ENCODE data around the gene KBTBD3. TPM values are rescaled to one million over a fixed set of nuclear protein-coding genes. Genes with fewer than 3 reads are reported as not detected.

The KBTBD3 gene
- total RNA-seq, 2 experiments from 2014 or later, result 5.7 to 8.1 TPM

- H3K9me3 Mint-ChIP-seq, result no peaks in the 10 kb centered on the region
- H3K9me3 ChIP-seq (ENCODE audit: control insufficient read depth in 1 of 2, insufficient read depth in 1 of 2, low read length in 2 of 2), result no peaks in the 10 kb centered on the region
- H3K27ac ChIP-seq (ENCODE audit: low read depth in 1 of 2, low read length in 2 of 2), result no peak overlapping the region
- no peak for ATAC-seq (ENCODE audit: poor library complexity)
- TF ChIP-seq CTCF (IDR thresholded peaks at IDR 0.05), result no peak
- DNase-seq, result no peak
- CTCF ChIA-PET, result no interaction called here
- POLR2A ChIA-PET, result no interaction called here
- H3K27me3 Mint-ChIP-seq, result no peaks in the 10 kb centered on the region
- peaks cover 10% of the 10 kb centered on the region for H3K4me1 Mint-ChIP-seq (ENCODE audit: low read depth)
- no peak overlapping the region for H3K4me3 Mint-ChIP-seq
- H3K4me1 ChIP-seq (ENCODE audit: insufficient read depth, low read length), result no peaks in the 10 kb centered on the region
- no peak overlapping the region for H3K4me3 ChIP-seq (ENCODE audit: low read length)
- intact Hi-C loops (cut with DNase I, micrococcal nuclease), result no loop called here
- peaks cover 8% of the 10 kb centered on the region for H3K36me3 ChIP-seq (ENCODE audit: insufficient read depth, low read length)
- H3K27me3 ChIP-seq (ENCODE audit: control insufficient read depth in 1 of 2, insufficient read depth in 2 of 2, low read length in 2 of 2), result no peaks in the 10 kb centered on the region
- no peak overlapping the region for H3K27ac Mint-ChIP-seq
- H3K36me3 Mint-ChIP-seq (ENCODE audit: low read depth), result peaks cover 23% of the 10 kb centered on the region
These were observed 14.1 kb downstream of the KBTBD3 start for GRCh38 chr11:106063009-106063408.

- CTCF ChIA-PET, result interaction anchor here (0.9 kb wide), 1 partner anchor 9 kb away, joined by 3 read pairs; no protein-coding TSS in a partner anchor
- ATAC-seq (ENCODE audit: poor library complexity), result no peak
- intact Hi-C loops (cut with DNase I, micrococcal nuclease), result no loop called here
These were observed 14.9 kb downstream of the KBTBD3 start for GRCh38 chr11:106061954-106062949.

GRCh38 chr11:106061249-106061784 lies 15.8 kb downstream of the KBTBD3 start:
- no peaks in the 10 kb centered on the region for H3K27me3 Mint-ChIP-seq
- H3K4me3 Mint-ChIP-seq, result no peak overlapping the region
- DNase-seq, result no peak
- no peak for ATAC-seq (ENCODE audit: poor library complexity)
- no peaks in the 10 kb centered on the region for H3K4me1 ChIP-seq (ENCODE audit: insufficient read depth, low read length)
- TF ChIP-seq CTCF (IDR thresholded peaks at IDR 0.05), result no peak
- H3K36me3 Mint-ChIP-seq (ENCODE audit: low read depth), result peaks cover 28% of the 10 kb centered on the region
- no peak overlapping the region for H3K27ac ChIP-seq (ENCODE audit: low read depth in 1 of 2, low read length in 2 of 2)
- H3K4me1 Mint-ChIP-seq (ENCODE audit: low read depth), result peaks cover 10% of the 10 kb centered on the region
- ChIA-PET CTCF (no interaction called here), POLR2A (no interaction called here)
- no peak overlapping the region for H3K27ac Mint-ChIP-seq
- no peaks in the 10 kb centered on the region for H3K9me3 Mint-ChIP-seq
- no peaks in the 10 kb centered on the region for H3K27me3 ChIP-seq (ENCODE audit: control insufficient read depth in 1 of 2, insufficient read depth in 2 of 2, low read length in 2 of 2)
- no peak overlapping the region for H3K4me3 ChIP-seq (ENCODE audit: low read length)
- peaks cover 8% of the 10 kb centered on the region for H3K36me3 ChIP-seq (ENCODE audit: insufficient read depth, low read length)
- intact Hi-C loops (cut with DNase I, micrococcal nuclease), result no loop called here
- no peaks in the 10 kb centered on the region for H3K9me3 ChIP-seq (ENCODE audit: control insufficient read depth in 1 of 2, insufficient read depth in 1 of 2, low read length in 2 of 2)

More at GRCh38 chr11:106061954-106062949, 14.9 kb downstream of the KBTBD3 start:
- Histone ChIP-seq H3K9me3 (ENCODE audit: control insufficient read depth in 1 of 2, insufficient read depth in 1 of 2, low read length in 2 of 2) (no peaks in the 10 kb centered on the region), H3K4me3 (ENCODE audit: low read length) (no peak overlapping the region), H3K36me3 (ENCODE audit: insufficient read depth, low read length) (peaks cover 8% of the 10 kb centered on the region), H3K27me3 (ENCODE audit: control insufficient read depth in 1 of 2, insufficient read depth in 2 of 2, low read length in 2 of 2) (no peaks in the 10 kb centered on the region), H3K27ac (ENCODE audit: low read depth in 1 of 2, low read length in 2 of 2) (no peak overlapping the region), H3K4me1 (ENCODE audit: insufficient read depth, low read length) (no peaks in the 10 kb centered on the region)
- TF ChIP-seq CTCF (IDR thresholded peaks at IDR 0.05), result no peak
- no peaks in the 10 kb centered on the region for H3K27me3 Mint-ChIP-seq
- no peak for DNase-seq
- H3K9me3 Mint-ChIP-seq, result no peaks in the 10 kb centered on the region
- H3K27ac Mint-ChIP-seq, result no peak overlapping the region
- POLR2A ChIA-PET, result no interaction called here
- H3K4me1 Mint-ChIP-seq (ENCODE audit: low read depth), result peaks cover 10% of the 10 kb centered on the region
- H3K4me3 Mint-ChIP-seq, result no peak overlapping the region
- peaks cover 28% of the 10 kb centered on the region for H3K36me3 Mint-ChIP-seq (ENCODE audit: low read depth)
